Dermis microvascular lymphatic vessel endothelial cell (primary cell): Measurements from ENCODE around the gene OXCT2. TPM values are rescaled to one million over a fixed set of nuclear protein-coding genes. Genes with fewer than 3 reads are reported as not detected.
"Not testable (repeated sequence)": the region's sequence is repeated elsewhere in the genome, so short reads cannot be mapped to it uniquely, and the experiment has no call there.

Source experiments
- DNase-seq, 2 donors: peaks; one replicate each; pipeline versions ENCODE4 v3.0.0 to v3.0.0-alpha.2; 2010; ENCODE audit warnings: low read depth in 2 of 2
- total RNA-seq: library from RNA; depleted of rRNA; stranded (reverse); fragments of >200 nt; gene quantifications from 2 replicates; pipeline ENCODE4 v1.2.1, GENCODE V29; 2014

Gene OXCT2
- total RNA-seq, 1 donor from 2014 or later, result 3.6 TPM

DNA sequence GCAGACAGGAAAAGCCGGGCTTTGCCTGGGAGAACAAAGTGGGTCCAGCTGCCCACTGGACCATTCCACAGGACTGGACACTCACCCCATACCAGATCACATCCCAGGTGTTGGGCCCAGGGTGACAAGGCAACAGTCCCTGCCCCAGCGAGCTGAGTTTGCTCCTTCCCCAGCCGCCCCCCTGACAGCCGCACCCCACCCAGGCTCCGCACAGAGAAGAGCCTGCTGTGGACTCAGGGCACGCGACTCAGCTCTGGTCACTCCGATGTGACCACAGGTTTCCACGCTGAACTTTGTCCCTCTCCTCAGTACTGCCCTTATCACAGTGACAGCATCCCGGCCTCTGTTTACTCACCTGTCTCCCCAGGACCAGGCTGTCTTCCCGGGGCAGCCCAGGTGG lies 16.3 kb upstream of the OXCT2 start:
- DNase-seq, result no peak

- not testable (repeated sequence) for DNase-seq
Observed at GRCh38 chr1:39787108-39787375, 15.9 kb upstream of the OXCT2 start.

GRCh38 chr1:39786303-39787107 lies 15.4 kb upstream of the OXCT2 start:
- not testable (repeated sequence) for DNase-seq

DNA sequence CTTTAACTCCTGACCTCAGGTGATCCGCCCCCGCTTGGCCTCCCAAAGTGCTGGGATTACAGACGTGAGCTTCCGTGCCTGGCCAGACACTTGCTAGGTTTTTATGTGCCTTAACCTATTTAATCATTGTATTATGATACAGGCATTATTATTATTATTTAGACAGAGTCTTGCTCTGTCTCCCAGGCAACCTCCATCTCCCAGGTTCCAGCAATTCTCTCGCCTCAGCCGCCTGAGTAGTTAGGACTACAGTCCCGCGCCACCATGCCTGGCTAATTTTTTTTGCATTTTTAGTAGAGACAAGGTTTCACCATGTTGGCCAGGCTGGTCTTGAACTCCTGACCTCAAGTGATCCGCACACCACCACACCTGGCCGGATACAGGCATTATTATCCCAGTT lies 11.5 kb upstream of the OXCT2 start:
- DNase-seq, result not testable (repeated sequence)

DNA sequence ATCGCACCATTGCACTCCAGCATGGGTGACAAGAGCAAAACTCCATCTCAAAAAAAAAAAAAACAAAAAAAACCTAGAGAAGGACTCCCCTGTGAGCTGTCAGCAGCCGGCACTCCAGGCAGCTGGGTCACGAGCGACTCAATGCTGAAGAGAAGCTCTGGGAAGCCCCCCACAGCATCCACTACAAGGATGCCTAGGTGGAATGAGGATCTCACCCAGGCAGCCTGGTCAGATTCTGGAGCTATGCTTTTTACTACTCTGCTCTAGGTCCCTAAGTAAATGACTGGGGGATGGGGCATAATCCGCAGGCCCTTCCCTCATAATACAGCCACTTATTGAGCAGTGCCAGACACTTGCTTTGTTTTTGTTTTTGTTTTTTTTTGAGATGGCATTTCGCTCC lies 11.0 kb upstream of the OXCT2 start:
- no peak for DNase-seq

GRCh38 chr1:39781349-39781715 lies 10.2 kb upstream of the OXCT2 start:
- DNase-seq, result no peak

DNA sequence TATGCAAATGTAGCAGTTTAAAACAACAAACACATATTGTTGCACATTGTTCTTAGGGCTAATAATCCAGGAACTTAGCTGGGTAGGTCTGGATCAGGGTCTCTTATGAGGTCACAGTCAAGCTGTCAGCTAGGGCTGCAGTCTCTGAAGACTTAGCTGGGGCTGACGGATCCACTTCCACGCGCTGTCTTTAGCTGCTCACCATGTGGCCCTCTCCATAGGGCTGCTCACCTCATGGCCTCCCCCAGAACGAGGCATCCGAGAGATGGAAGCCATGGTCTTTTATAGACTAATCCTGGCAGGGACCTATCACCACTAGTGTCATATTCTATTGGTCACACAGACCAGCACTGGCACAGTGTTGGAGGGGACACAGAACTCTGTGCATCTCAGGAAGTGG lies 8.7 kb upstream of the OXCT2 start:
- no peak for DNase-seq

GRCh38 chr1:39779137-39779536 lies 8.0 kb upstream of the OXCT2 start:
- DNase-seq, result no peak

GRCh38 chr1:39778463-39779099 lies 7.4 kb upstream of the OXCT2 start:
- DNase-seq, result not testable (repeated sequence)

DNA sequence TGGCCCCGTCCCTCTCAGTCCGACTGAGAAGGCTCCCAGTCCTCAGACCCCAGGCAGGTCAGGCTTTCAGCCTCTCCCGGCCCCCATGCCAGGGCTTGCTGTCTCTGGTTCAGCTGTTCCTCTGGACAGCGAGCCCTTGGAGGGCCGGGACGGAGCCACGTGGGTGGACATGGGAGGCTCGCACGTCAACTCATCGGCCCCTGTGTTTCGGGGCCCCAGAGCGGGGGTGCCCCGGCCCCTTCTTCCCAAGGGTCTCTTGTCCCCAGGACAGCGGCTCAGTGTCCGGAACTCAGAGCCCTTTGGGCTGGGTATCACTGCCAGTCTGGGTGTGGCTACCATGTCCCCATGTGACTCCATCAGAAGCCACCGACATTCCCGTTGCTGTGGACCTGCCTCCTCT lies 6.7 kb upstream of the OXCT2 start:
- not testable (repeated sequence) for DNase-seq

DNA sequence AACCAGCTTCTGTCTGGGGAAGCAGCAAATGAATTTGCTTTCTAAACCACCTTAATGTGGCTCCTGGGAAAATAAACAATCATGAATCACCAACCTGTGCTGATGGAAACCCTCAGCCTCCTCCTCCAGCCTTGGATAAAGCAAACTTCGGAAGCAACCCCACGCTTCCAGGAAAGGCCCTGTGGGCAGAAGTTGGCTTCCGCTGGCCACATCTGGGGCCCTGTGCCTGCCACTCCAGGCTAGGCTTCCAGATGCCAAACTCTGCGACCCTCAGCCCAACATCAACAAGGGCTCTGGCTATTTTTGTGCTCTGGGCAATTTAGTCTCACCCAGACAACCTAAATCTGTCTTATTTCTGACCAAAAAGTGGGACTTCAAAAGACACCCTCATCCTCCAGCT lies 6.2 kb upstream of the OXCT2 start:
- no peak for DNase-seq

DNA sequence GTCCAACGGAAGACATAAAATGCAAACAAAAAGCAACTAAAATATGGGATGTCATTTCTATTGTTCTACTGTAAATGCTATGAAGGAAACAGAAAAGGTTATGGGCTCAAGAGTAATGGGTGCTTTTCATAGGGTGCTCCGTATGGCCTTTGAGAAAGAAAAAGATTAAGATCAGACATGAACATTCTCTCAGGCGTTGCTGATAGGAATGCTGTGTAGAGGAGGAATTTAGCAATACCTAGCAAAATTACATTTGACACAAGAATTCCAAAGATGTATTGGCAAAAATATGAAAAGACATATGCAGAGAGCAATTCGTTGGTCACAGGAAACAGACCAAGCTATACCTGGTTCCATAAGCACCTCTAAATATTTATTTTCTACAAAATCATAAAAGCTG lies 5.7 kb upstream of the OXCT2 start:
- no peak for DNase-seq

DNA sequence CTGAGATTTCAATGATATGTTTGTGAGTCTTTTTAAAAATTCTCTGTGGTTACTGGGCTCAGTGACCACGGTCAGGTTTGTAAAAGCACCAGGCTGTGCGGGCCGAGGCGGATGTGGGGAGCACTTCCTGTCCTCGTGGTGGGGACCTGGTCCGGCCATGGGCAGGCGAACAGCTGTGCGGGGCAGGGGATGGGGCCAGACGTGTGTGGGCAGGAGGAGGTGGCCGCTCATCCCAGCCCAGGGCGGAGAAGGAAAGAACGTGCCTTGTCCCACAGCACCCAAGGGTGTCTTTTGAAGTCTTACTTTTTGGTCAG lies 5.2 kb upstream of the OXCT2 start:
- DNase-seq, result no peak

GRCh38 chr1:39775676-39776399 lies 4.7 kb upstream of the OXCT2 start:
- DNase-seq, result not testable (repeated sequence)

- DNase-seq, result not testable (repeated sequence)
Observed at GRCh38 chr1:39775141-39775540, 4.0 kb upstream of the OXCT2 start.

- not testable (repeated sequence) for DNase-seq
Observed at GRCh38 chr1:39773369-39773979, 2.3 kb upstream of the OXCT2 start.

DNA sequence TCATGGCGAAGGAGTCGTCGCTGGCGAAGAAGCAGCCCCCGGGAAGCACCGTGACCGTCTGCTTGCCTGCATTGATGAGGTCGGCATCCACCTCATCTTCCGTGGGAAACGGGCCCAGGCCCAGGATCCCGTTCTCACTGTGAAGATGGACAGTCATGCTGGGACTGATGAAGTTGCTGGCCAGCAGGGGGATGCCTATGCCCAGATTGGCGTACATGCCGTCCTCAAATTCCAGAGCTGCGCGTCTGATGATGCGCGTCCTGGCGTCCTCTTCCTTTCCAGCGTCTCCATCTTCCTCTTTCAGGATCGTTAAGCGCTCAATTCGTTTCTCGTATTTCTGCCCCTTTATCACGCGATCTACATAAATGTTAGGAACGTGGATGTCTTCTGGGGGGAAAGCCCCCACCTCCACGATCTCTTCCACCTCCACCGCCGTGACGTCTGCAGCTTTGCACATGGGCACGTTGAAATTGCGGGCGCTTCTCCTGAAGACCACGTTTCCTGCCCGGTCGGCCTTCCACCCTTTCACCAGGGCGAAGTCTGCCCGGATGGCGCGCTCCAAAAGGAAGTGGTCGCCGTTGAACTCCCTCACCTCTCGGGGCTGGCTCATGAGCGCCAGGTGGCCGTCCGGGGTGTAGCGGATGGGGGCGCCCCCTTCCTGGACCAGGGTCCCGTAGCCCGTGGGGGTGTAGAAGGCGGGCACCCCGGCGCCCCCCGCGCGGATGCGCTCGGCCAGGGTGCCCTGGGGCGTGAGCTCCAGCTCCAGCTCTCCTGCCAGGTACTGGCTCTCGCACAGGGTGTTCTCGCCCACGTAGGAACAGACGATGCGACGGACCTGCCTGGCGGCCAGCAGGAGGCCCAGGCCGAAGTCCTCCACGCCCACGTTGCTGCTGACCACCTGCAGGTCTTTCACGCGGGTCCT lies 787 bp downstream of the OXCT2 start:
- peak in 1 of 2 donors; percentile 23 for DNase-seq

GRCh38 chr1:39769502-39769901 lies 1.6 kb downstream of the OXCT2 start:
- not testable (repeated sequence) for DNase-seq

DNA sequence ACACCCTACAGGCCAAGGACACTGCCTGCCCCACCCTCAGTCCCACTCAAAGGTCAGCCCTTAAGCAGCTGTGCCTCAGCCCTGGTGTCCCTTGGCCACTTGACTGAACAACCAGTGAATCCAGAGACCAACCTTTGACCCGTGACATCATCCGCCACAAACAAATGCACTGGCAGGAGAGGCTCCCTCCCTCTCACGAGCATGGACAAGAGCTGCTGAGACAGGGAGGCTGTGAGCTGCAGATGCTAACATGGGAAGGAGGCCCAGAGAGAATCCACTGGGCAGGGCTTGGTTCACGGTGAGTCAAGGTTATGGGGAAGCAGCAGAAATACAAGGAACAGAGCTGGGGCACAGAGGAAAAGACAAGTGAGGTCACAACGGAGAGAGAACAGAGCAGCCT lies 4.7 kb downstream of the OXCT2 start:
- not testable (repeated sequence) for DNase-seq

DNA sequence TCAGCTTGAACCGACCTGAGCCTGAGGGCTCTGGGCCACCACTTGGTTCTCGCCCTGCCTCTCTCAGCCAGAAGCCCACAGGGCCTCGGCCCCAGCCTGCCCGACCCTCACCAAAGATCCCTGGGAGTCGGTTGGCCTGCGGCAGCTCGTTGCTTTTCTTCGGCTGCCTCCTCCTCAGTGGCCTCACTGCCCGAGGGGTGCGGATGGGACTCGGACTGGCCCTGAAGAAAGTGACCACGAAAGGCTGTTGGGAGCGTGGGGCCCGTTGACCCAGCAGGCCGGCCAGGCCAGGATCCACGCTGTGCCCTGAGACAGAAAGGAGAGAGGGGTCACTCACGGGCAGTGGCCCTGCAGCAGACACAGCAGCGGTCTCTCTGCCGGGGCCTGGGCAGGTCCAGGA lies 6.6 kb downstream of the OXCT2 start:
- DNase-seq, result not testable (repeated sequence)

DNA sequence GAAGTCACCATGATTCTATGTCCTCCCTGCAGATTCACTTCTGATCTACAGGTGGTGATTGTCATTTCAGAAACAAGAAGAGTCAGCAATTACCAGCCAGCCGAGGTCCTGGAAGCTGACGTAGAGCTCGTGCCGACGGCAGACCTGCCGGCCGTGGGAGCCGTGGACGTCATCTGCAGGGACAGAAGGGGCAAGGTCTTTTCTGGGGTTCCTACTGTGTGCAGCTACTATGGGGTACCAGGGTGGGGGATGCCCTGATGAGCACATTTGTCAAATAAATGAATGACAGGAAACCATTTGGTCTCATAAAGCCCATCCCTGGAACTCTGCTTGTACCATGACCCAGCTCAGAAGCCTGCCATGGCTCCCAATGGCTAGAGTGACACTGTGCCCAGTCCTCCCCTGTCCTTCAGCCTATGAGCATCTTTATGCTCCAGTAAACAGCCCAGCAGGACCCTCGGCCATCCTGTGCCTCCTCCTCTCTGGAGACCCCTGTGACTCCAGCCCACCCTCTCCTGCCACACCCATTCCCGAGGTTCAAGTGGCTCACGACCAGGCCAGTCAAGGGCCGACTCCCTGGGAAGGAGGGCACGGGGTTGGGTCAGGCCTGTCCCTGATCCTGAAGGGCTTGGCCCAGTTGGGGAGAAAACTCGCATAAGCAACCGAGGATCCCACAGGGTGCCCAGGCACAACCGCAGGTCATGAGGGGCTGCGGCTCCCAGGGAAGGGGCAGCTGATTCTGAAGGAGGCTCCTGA lies 7.4 kb downstream of the OXCT2 start:
- DNase-seq, result not testable (repeated sequence)
